ENCODE measurements around the gene KRT4.
"Not testable (repeated sequence)": the region's sequence is repeated elsewhere in the genome, so short reads cannot be mapped to it uniquely, and the experiment has no call there.

The KRT4 gene

GRCh38 chr12:52771088-52771487 is 42.8 kb downstream of the KRT4 start:
- DNase-seq = no peak

DNA sequence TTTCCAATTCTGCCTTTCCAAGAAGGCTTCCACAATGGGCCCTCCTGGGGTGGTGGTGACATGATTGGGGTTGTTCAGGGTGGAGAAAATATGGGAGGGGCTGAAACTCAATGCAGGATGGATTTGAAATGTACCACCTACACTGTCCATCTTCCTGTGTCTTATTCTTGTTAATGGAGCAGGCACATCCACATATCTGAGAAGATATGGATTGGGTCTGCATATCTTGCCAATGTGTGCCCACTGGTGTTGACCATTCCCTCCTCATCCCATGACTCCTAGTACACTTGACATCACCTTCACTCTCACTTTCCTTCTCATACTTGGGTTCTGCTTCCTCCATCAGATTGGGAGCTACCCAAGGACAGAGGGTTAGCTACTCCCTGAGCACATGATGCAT is 44.0 kb downstream of the KRT4 start:
- DNase-seq = no peak

DNA sequence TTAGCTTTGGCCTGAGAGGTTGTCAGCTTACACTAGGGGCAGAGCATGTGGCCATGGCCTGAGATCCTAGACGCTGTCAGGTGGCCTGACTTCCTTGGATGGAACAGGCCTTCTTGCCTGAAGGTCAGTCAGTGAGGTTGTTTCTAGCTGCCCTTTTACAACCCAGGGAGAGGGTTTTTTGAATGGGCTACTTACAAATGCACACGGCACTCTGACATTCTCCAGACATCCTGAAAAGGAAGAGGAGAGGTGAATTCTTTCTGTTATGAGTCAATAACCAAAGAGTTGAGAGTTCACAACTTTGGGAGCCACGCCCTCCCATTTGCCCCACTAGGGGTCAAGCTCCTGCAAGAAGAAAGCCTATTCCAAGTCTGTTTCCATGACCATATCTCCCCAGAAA is 44.6 kb downstream of the KRT4 start:
- no peak for DNase-seq

- DNase-seq = no peak
These were observed 45.3 kb downstream of the KRT4 start for GRCh38 chr12:52768479-52769200.

GRCh38 chr12:52767427-52767826 is 46.5 kb downstream of the KRT4 start:
- DNase-seq = no peak

DNA sequence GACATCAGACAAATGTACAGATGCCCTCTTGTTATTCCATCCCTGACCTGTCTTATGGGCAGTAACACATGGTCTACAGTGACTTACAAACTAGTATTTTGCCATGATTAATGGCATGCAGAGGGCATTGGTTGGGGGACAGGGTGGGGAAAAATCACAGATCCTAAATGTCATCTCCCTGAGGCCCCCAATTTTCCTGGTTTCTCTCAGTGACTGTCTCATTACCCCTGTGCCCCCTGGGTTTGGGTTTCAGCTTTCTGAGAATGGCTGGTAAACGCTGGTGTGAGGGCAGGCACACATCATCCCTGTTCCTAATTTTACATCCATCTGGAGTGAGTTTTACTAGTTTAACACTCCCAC is 46.9 kb downstream of the KRT4 start:
- no peak for DNase-seq

DNA sequence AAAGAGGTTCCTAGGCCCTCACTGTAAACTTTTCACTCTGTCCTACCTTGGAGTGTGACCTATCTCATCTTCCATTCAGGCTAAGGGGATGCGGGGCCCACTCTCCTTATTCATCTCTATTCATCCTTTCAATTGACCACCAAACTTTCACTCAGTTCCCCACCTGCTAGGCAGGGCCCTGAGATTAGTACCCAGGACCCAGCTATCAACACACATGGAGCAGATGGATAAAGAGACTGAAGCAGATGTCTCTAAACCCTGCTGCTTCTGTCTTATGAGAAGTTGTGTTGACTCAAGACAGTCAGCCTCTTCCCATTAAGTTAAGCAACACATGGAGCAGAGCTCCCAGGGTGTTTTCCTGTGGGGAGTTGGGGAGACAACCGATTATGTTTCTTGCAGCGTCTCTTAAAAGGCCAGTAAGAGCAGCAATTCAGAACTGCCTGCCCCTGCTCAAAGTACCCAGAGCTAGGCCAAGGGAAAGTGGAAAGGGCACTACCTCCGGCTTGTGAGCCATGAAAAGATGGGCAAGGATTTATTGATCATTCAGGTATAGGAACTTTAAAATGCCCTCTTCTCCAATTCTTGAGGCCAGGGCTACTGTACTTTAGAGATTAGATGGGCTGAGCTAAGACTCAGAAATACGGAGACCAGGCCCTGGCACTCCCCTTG is 47.4 kb downstream of the KRT4 start:
- DNase-seq = no peak

DNA sequence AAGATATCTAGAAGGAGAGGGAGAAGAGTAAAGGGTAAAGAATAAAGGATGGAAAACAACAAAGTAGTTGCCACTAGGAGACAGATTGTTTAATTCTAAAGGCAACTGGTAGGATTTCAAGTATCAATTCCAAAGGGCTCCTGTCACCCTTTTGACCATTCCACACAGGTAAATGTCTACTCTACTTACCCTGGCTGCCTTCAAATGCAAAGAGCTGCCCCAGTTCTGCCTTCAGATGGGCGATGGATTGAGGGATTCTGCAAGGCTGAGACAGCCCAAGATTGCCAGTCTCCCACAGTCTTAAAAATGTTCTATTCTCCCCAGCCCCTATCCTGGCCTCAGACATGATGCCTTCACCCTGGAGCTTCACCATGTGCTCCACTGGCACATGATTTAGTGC is 48.2 kb downstream of the KRT4 start:
- DNase-seq = no peak

- DNase-seq = no peak
These were observed 49.9 kb downstream of the KRT4 start for GRCh38 chr12:52763991-52764390.

DNA sequence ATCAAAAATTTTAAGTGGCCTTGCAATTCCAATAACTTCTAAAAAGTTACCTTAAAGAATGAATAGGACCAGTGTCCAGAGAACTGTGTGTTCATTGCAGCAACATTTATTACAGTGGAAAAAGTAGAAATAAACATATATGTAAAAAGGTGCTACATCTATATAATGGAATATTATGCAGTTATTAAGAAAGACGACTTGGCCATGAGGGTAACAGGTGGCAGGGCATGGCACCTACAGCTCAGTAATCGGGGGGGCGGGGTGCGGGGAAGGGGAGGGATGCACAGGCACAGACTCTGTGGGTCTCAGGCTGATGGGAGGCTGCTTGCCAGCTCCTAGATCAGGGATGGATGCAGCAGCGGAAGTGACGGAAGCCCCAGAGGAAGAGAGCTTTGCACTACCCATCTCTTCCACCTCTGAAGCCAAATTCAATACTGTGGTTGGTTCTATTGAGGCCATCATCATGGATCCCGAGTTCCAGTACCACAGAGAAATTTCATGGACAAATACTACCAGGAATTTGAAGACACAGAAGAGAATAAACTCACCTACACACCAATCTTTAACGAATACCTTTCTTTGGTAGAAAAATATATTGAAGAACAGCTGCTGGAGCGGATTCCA is 50.8 kb downstream of the KRT4 start:
- no peak for DNase-seq

DNA sequence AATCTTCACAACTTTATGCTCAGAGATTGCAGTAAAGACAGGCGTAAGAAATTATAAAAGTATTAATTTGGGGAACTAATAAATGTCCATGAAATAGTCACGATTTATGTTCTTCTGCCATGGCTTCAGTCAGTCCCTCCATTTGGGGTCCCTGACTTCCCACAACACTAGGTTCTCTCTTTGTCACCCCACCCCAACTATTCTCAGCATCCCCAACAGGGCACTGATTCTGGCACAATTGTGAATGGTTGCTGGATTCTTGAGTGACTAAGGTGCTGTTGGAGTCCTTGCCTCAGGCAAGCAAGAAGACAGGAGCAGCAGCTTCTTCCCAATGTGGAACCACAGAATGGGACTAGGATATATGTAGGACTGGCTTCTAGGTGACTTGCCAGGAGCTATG is 52.1 kb downstream of the KRT4 start:
- DNase-seq = no peak

DNA sequence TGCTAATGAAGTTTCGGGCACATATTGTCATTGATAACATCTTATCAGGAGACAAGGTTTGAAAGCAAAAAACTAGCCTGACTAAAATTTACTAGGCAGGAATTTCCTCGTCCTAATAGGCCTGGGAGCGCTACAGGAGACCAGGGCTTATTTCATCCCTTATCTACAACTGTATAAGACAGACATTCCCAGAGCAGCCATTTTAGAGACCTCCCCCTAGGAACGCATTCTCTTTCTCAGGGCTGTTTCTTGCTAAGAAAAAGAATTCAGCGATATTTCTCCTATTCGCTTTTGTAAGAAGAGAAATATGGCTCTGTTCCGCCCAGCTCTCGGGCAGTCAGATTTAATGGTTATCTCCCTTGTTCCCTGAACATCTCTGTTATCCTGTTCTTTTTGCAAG is 52.7 kb downstream of the KRT4 start:
- DNase-seq = not testable (repeated sequence)

DNA sequence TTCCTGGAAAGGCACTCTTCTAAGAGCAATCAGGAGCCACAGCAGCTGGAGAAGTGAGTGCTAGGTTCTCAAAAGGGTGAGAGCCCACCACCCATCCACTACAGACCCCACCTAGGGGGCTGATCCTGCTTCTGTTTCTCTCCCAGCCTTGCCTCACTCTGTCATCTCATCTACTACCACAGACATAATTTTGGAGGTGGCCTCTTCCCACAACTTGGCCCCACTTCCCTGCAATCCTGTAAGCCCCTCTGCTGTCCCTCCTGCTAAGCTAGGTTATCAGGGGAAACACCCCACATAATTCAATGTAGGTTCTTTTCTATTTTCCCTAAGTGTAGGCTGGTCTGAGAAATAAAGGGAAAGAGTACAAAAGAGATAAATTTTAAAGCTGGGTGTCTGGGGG is 53.3 kb downstream of the KRT4 start:
- DNase-seq = no peak

GRCh38 chr12:52759695-52760094 is 54.2 kb downstream of the KRT4 start:
- no peak for DNase-seq

GRCh38 chr12:52759218-52759617 is 54.7 kb downstream of the KRT4 start:
- DNase-seq = no peak

DNA sequence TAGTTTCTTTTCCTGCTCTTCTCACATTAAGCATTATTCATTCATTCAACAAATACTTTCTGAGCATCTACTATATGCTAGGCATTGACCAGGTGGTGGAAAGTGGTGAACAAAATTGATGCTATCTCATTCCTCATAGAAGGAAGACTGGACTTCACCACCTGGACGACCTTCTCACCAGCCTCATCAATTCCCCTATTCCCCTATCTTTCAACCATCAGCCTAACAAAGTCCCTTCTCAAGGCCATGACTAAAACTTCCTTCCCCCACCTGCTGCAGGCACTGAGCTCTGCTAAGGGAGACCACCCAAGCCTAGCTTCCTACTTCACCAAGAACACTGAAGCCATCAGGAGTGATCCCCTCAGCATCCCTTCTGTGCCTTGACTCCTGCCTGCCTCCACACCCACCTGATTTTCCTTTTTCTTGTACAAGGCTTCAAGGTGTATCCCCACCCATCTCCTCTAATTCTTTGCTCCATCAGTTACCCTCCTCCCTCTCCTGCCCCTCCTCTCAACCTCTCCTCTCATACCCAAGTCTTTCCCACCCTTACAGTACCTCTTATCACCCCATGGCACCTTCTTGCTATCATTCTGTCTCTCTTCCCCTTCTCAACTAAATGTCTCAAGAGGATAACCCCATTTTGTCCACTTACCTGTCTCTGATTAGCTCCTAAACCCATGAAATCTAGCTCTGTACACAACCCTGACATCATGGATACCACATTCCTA is 56.3 kb downstream of the KRT4 start:
- no peak for DNase-seq
